WTC11 (cell line): ENCODE data around the gene MYRF. TPM values are rescaled to one million over a fixed set of nuclear protein-coding genes. Genes with fewer than 3 reads are reported as not detected.

Source experiments
- ATAC-seq: fragments of 200-7000 bp; cut with Tn5 transposase; 2 replicates; pipeline ENCODE4 v1.10.0; 2021; ENCODE audit warnings: mild to moderate bottlenecking, moderate library complexity
- CTCF ChIA-PET: fragments of 300-600 bp; sonication (Branson Sonifier 250); formaldehyde crosslinking; loops from one replicate; lab custom pipeline; 2021; ENCODE audit warnings: antibody characterized with exemption; lab: Charles Lee
- POLR2A ChIA-PET: fragments of 350-600 bp; sonication (Branson Sonifier 250); formaldehyde crosslinking; loops from one replicate; lab custom pipeline; 2021; ENCODE audit warnings: antibody characterized with exemption; lab: Charles Lee
- DNase-seq: peaks from one replicate; pipeline ENCODE4 v3.0.0; 2021; ENCODE audit warnings: low spot score
- H3K27ac Mint-ChIP-seq: 2 replicates; pipeline ENCODE4 v1.8.0; 2021; ENCODE audit warnings: mixed read lengths
- H3K27me3 Mint-ChIP-seq: 2 replicates; pipeline ENCODE4 v1.8.0; 2021; ENCODE audit warnings: low read depth, mild to moderate bottlenecking, moderate library complexity, mixed read lengths
- H3K36me3 Mint-ChIP-seq: 2 replicates; pipeline ENCODE4 v1.8.0; 2021; ENCODE audit warnings: mixed read lengths
- H3K4me1 Mint-ChIP-seq: 2 replicates; pipeline ENCODE4 v1.8.0; 2022; ENCODE audit warnings: mixed read lengths
- H3K4me3 Mint-ChIP-seq: 2 replicates; pipeline ENCODE4 v1.8.0; 2021; ENCODE audit warnings: mild to moderate bottlenecking, moderate library complexity, mixed read lengths
- H3K9me3 Mint-ChIP-seq: 2 replicates; pipeline ENCODE4 v1.8.0; 2021; ENCODE audit warnings: mixed read lengths
- ETV6 ChIP-seq: sonication (generic); formaldehyde crosslinking; IDR thresholded peaks from 2 replicates; pipeline ENCODE4 v1.8.1; 2022; ENCODE audit warnings: mild to moderate bottlenecking, missing genetic modification reagents
- GABPB1 ChIP-seq: sonication (generic); formaldehyde crosslinking; IDR thresholded peaks from 2 replicates; pipeline ENCODE4 v1.8.1; 2023; ENCODE audit warnings: mild to moderate bottlenecking, missing genetic modification reagents
- KAT7 ChIP-seq: sonication (generic); formaldehyde crosslinking; IDR thresholded peaks from 2 replicates; pipeline ENCODE4 v1.8.1; 2023; ENCODE audit warnings: missing genetic modification reagents, mild to moderate bottlenecking, borderline replicate concordance
- PRRX2 ChIP-seq: fragments of 250-450 bp; sonication (Bioruptor Pico); IDR thresholded peaks from 2 replicates; pipeline ENCODE4 v1.8.0; 2021; ENCODE audit warnings: mild to moderate bottlenecking
- TCF7 ChIP-seq: sonication (generic); formaldehyde crosslinking; IDR thresholded peaks from 2 replicates; pipeline ENCODE4 v1.8.0; 2022; ENCODE audit warnings: mild to moderate bottlenecking, low read depth, missing genetic modification reagents, moderate library complexity
- ZNF121 ChIP-seq: sonication (generic); formaldehyde crosslinking; IDR thresholded peaks from 2 replicates; pipeline ENCODE4 v1.8.0; 2023; ENCODE audit warnings: missing genetic modification reagents
- ZNF423 ChIP-seq: fragments of 250-450 bp; sonication (Bioruptor Pico); IDR thresholded peaks from 2 replicates; pipeline ENCODE4 v2.1.2; 2022; ENCODE audit warnings: mild to moderate bottlenecking, moderate library complexity
- ZNF671 ChIP-seq: fragments of 250-450 bp; sonication (Bioruptor Pico); IDR thresholded peaks from 2 replicates; pipeline ENCODE4 v1.8.0; 2021; ENCODE audit warnings: mild to moderate bottlenecking
- total RNA-seq: library from RNA; stranded (reverse); gene quantifications from 3 replicates; pipeline ENCODE4 v1.2.3, GENCODE V29; 2021
- TF ChIP-seq, protein P1 (sequence below): sonication (generic); formaldehyde crosslinking; IDR thresholded peaks from 2 replicates; pipeline ENCODE4 v1.8.1; 2023; ENCODE audit warnings: mild to moderate bottlenecking, missing genetic modification reagents, borderline replicate concordance
- TF ChIP-seq, protein P2 (sequence below): fragments of 200-600 bp; IDR thresholded peaks from 2 replicates; pipeline ENCODE4 v1.8.0; 2022; ENCODE audit warnings: antibody characterized with exemption
- TF ChIP-seq, protein P3 (sequence below): sonication (generic); formaldehyde crosslinking; IDR thresholded peaks from 2 replicates; pipeline ENCODE4 v1.8.1; 2023; ENCODE audit warnings: mild to moderate bottlenecking, moderate library complexity, missing genetic modification reagents
- TF ChIP-seq, protein P4 (sequence below): fragments of 250-450 bp; sonication (Bioruptor Pico); IDR thresholded peaks from 2 replicates; pipeline ENCODE4 v2.1.2; 2022; ENCODE audit warnings: mild to moderate bottlenecking, moderate library complexity

MYRF gene
- total RNA-seq, 1 experiment from 2014 or later, result 5.9 TPM

DNA sequence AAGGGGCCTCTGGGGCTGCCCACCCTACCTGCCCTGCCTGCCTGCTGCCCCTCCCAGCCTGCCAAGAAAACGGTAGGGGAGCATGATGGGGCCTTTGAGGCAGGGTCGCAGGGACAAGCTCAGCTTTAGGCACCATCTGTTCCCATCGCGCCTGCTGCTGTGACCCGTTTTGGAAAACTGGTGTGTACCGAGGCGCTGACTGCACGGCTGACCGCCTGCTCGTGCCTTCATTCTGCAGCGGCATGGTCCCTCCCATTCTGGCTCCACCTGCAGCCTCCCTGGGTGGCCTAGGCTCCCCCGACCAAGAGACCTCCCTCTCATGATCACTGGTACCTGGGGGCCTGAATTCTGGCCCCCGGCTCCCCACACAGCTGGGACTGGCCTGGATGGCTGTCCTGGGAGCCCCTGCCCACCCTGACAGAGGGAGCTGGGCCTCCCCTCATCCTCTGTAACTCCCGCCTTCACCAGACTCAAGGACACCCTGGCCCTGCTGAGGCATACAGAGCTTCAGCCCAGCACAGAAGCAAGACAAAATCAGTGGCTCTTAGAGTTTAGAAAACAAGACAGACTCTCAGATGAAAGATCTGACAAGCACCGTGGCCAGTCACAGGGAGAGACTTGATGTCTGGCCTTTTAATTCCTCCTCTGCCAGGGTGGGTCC lies 6.5 kb upstream of the MYRF start (continued):
- TF ChIP-seq, protein P1, sequence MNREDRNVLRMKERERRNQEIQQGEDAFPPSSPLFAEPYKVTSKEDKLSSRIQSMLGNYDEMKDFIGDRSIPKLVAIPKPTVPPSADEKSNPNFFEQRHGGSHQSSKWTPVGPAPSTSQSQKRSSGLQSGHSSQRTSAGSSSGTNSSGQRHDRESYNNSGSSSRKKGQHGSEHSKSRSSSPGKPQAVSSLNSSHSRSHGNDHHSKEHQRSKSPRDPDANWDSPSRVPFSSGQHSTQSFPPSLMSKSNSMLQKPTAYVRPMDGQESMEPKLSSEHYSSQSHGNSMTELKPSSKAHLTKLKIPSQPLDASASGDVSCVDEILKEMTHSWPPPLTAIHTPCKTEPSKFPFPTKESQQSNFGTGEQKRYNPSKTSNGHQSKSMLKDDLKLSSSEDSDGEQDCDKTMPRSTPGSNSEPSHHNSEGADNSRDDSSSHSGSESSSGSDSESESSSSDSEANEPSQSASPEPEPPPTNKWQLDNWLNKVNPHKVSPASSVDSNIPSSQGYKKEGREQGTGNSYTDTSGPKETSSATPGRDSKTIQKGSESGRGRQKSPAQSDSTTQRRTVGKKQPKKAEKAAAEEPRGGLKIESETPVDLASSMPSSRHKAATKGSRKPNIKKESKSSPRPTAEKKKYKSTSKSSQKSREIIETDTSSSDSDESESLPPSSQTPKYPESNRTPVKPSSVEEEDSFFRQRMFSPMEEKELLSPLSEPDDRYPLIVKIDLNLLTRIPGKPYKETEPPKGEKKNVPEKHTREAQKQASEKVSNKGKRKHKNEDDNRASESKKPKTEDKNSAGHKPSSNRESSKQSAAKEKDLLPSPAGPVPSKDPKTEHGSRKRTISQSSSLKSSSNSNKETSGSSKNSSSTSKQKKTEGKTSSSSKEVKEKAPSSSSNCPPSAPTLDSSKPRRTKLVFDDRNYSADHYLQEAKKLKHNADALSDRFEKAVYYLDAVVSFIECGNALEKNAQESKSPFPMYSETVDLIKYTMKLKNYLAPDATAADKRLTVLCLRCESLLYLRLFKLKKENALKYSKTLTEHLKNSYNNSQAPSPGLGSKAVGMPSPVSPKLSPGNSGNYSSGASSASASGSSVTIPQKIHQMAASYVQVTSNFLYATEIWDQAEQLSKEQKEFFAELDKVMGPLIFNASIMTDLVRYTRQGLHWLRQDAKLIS (CRISPR knock-in tag), result no peak

DNA sequence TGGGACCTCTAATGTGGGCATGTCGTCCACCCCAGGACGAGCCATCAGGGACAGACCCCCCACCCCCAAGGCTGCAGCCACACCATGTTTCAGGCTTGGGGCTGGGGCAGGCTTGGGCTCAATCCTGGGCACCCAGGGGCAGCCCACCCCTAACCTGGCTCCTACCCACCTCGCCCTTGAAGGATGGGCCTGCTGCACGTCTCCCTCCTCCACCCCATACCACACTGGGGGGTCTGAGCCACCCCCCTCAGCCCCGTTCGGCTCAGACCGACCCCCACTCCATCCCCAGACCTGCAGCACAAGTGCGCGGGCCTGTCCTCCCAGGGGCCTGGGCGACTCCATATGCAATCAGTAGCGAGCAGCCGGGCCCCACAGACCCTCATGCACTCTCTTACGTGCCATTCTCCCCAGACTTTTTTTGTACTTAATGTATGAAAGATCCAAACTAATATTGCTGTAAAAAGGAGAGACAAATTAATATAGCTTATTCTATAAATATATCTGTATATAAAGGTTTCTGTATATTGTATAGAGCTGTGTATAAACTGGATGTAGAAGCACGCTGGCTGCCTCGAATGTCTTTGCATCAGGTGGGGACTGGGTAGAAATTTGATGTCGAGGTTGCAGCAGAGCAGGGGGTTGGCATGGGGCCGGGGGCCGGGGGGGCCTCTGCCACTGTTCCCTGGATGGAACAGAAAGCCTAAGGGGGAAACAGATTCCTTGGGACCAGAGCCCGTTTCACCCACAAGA lies 5.8 kb upstream of the MYRF start:
- H3K9me3 Mint-ChIP-seq, result no peaks in the 10 kb centered on the region
- no peak overlapping the region for H3K4me3 Mint-ChIP-seq
- POLR2A ChIA-PET, result no interaction called here
- CTCF ChIA-PET, result interaction anchor here (0.6 to 6.4 kb wide), 20 partner anchors 8 to 362 kb away, joined by 3 to 175 read pairs (median 12); partner anchors contain the start of genes FEN1 and TMEM258
- peaks cover 15% of the 10 kb centered on the region for H3K27me3 Mint-ChIP-seq
- 0 out of 2 replicates have a peak, but pooled peaks cover 4% of the 10 kb centered on the region for H3K36me3 Mint-ChIP-seq
- peaks cover 10% of the 10 kb centered on the region for H3K4me1 Mint-ChIP-seq
- H3K27ac Mint-ChIP-seq, result no peak overlapping the region
- DNase-seq (no peak), ATAC-seq (no peak)
- no peak for TF ChIP-seq KAT7 (CRISPR knock-in tag)
- TF ChIP-seq PRRX2 (CRISPR knock-in tag), result no peak

DNA sequence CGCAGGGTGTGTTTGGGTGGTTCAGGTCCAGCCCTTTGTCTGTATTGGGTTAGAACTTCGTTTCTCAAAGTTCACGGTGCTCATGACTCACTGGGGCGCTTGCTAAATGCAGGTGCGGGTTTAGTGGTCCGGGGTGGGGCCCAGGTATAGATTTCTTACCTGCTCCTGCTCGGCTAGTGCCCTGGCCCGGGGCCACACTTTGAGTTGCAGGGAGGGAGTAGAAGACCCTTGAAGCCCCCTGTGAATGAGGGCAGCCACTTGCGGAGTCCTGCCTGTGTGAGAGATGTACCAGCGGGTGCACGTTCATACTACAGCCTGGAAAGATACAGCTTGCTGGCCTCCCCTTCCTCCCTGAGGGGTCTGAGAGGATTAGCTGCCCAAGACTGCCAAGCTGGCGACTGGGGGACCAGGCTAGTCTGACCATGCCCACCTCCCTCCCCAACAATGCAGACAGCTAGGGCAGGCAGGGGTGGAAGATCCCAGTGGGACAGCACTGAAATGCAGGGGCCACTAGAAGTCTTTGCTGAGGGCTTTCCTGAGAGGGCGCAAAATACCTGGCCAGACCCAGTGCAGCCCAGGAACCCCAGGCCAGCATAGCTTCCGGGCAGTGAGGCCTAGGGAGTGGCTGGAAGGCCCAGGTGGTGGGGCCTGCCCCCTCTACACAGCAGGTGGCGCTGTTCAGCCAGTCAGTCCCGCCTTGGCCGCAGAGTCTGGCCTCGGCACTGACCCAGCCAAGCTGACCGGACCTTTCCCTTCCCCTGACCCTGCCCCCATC lies 5.1 kb upstream of the MYRF start:
- CTCF ChIA-PET, result interaction anchor here (0.5 to 6.4 kb wide), 56 partner anchors 9 to 361 kb away, joined by 3 to 175 read pairs (median 5); partner anchors contain the start of genes FADS1, FEN1, LRRC10B and TMEM258
- no peak overlapping the region for H3K27ac Mint-ChIP-seq
- POLR2A ChIA-PET, result no interaction called here
- H3K27me3 Mint-ChIP-seq, result peaks cover 20% of the 10 kb centered on the region
- peak; percentile 88 for DNase-seq
- peak; percentile 81 for ATAC-seq
- no peaks in the 10 kb centered on the region for H3K9me3 Mint-ChIP-seq
- H3K4me3 Mint-ChIP-seq, result no peak overlapping the region
- TF ChIP-seq, protein P2, sequence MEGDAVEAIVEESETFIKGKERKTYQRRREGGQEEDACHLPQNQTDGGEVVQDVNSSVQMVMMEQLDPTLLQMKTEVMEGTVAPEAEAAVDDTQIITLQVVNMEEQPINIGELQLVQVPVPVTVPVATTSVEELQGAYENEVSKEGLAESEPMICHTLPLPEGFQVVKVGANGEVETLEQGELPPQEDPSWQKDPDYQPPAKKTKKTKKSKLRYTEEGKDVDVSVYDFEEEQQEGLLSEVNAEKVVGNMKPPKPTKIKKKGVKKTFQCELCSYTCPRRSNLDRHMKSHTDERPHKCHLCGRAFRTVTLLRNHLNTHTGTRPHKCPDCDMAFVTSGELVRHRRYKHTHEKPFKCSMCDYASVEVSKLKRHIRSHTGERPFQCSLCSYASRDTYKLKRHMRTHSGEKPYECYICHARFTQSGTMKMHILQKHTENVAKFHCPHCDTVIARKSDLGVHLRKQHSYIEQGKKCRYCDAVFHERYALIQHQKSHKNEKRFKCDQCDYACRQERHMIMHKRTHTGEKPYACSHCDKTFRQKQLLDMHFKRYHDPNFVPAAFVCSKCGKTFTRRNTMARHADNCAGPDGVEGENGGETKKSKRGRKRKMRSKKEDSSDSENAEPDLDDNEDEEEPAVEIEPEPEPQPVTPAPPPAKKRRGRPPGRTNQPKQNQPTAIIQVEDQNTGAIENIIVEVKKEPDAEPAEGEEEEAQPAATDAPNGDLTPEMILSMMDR, result peak; percentile 85
- TF ChIP-seq ETV6 (CRISPR knock-in tag) (peak; percentile 73; the same call in 1 of the 2 replicates), ZNF671 (no peak), ZNF121 (CRISPR knock-in tag) (peak; percentile 65), TCF7 (CRISPR knock-in tag) (no peak), GABPB1 (peak; percentile 47; the same call in 1 of the 2 replicates), ZNF423 (CRISPR knock-in tag) (no peak)
- TF ChIP-seq, protein P3, sequence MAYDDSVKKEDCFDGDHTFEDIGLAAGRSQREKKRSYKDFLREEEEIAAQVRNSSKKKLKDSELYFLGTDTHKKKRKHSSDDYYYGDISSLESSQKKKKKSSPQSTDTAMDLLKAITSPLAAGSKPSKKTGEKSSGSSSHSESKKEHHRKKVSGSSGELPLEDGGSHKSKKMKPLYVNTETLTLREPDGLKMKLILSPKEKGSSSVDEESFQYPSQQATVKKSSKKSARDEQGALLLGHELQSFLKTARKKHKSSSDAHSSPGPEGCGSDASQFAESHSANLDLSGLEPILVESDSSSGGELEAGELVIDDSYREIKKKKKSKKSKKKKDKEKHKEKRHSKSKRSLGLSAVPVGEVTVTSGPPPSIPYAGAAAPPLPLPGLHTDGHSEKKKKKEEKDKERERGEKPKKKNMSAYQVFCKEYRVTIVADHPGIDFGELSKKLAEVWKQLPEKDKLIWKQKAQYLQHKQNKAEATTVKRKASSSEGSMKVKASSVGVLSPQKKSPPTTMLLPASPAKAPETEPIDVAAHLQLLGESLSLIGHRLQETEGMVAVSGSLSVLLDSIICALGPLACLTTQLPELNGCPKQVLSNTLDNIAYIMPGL, result peak; percentile 62; the same call in 1 of the 2 replicates
- TF ChIP-seq, protein P4, sequence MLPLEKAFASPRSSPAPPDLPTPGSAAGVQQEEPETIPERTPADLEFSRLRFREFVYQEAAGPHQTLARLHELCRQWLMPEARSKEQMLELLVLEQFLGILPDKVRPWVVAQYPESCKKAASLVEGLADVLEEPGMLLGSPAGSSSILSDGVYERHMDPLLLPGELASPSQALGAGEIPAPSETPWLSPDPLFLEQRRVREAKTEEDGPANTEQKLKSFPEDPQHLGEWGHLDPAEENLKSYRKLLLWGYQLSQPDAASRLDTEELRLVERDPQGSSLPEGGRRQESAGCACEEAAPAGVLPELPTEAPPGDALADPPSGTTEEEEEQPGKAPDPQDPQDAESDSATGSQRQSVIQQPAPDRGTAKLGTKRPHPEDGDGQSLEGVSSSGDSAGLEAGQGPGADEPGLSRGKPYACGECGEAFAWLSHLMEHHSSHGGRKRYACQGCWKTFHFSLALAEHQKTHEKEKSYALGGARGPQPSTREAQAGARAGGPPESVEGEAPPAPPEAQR (CRISPR knock-in tag), result no peak
- TF ChIP-seq, protein P1 (CRISPR knock-in tag), result no peak
- H3K4me1 Mint-ChIP-seq, result peaks cover 10% of the 10 kb centered on the region
- no peaks in the 10 kb centered on the region for H3K36me3 Mint-ChIP-seq
